OCI-LY1 (cell line): ENCODE measurements around the gene DGKD.

Experiments used
- H2AFZ ChIP-seq: fragments of 200-600 bp; sonication (generic), shearing (Covaris generic); 2 replicates; pipeline ENCODE4 v1.6.0; 2014; ENCODE audit warnings: antibody characterized with exemption, mild to moderate bottlenecking, low read length
- H3F3A ChIP-seq: fragments of 200-600 bp; sonication (generic), shearing (Covaris generic); 2 replicates; pipeline ENCODE4 v1.6.0; 2014; ENCODE audit warnings: mild to moderate bottlenecking, antibody characterized with exemption, low read length, moderate library complexity; ENCODE audit not compliant: insufficient read depth
- H3K27ac ChIP-seq: fragments of 200-600 bp; sonication (generic); 2 replicates; pipeline ENCODE4 v1.5.1; 2014; ENCODE audit warnings: low read length, mixed run types, mild to moderate bottlenecking, low read depth; ENCODE audit not compliant: poor library complexity, severe bottlenecking
- H3K27me3 ChIP-seq: fragments of 200-600 bp; sonication (generic); 2 replicates; pipeline ENCODE4 v1.6.0; 2014; ENCODE audit warnings: antibody characterized with exemption, mild to moderate bottlenecking, low read length, moderate library complexity; ENCODE audit not compliant: insufficient read depth
- H3K36me3 ChIP-seq: fragments of 200-600 bp; sonication (generic); 2 replicates; pipeline ENCODE4 v1.6.1; 2014; ENCODE audit warnings: mild to moderate bottlenecking, antibody characterized with exemption, low read length, moderate library complexity, mixed read lengths; ENCODE audit not compliant: insufficient read depth
- H3K4me1 ChIP-seq: fragments of 200-600 bp; sonication (generic); 2 replicates; pipeline ENCODE4 v1.5.1; 2014; ENCODE audit warnings: mild to moderate bottlenecking, low read length, moderate library complexity; ENCODE audit not compliant: insufficient read depth, severe bottlenecking
- H3K4me2 ChIP-seq: fragments of 200-600 bp; sonication (generic), shearing (Covaris generic); 2 replicates; pipeline ENCODE4 v1.6.1; 2014; ENCODE audit warnings: low read length
- H3K4me3 ChIP-seq: fragments of 200-600 bp; sonication (generic); 2 replicates; pipeline ENCODE4 v1.5.1; 2014; ENCODE audit warnings: low read length, low read depth, mild to moderate bottlenecking, mixed read lengths; ENCODE audit not compliant: poor library complexity, severe bottlenecking
- H3K79me2 ChIP-seq: fragments of 200-600 bp; shearing (Covaris generic); 2 replicates; pipeline ENCODE4 v1.6.1; 2016; ENCODE audit warnings: mixed run types, low read length, mixed read lengths; ENCODE audit not compliant: insufficient read depth
- H3K9ac ChIP-seq: fragments of 200-600 bp; sonication (generic), shearing (Covaris generic); 2 replicates; pipeline ENCODE4 v1.6.1; 2014; ENCODE audit warnings: mild to moderate bottlenecking, low read length, mixed read lengths
- H3K9me2 ChIP-seq: fragments of 200-600 bp; sonication (generic), shearing (Covaris generic); 2 replicates; pipeline ENCODE4 v1.6.1; 2014; ENCODE audit warnings: low read depth, mild to moderate bottlenecking, low read length, mixed read lengths
- H3K9me3 ChIP-seq: fragments of 200-600 bp; shearing (Covaris generic); 2 replicates; pipeline ENCODE4 v1.6.1; 2014; ENCODE audit warnings: low read length, mixed read lengths
- H4K20me1 ChIP-seq: fragments of 200-600 bp; sonication (generic), shearing (Covaris generic); 2 replicates; pipeline ENCODE4 v1.6.0; 2016; ENCODE audit warnings: mild to moderate bottlenecking, low read length; ENCODE audit not compliant: insufficient read depth
- CTCF ChIP-seq: fragments of 200-600 bp; sonication (generic), shearing (Covaris generic); IDR thresholded peaks from 2 replicates; pipeline ENCODE4 v1.5.1; 2017; ENCODE audit warnings: mild to moderate bottlenecking, antibody characterized with exemption, low read length, moderate library complexity, mixed read lengths
- EZH2 ChIP-seq: fragments of 200-600 bp; sonication (generic), shearing (Covaris generic); IDR thresholded peaks from 2 replicates; pipeline ENCODE4 v1.8.0; 2017; ENCODE audit warnings: borderline replicate concordance, mixed run types, mild to moderate bottlenecking, antibody characterized with exemption, low read length, moderate library complexity, mixed read lengths

The DGKD gene

GRCh38 chr2:233375490-233376314 is 21.4 kb downstream of the DGKD start:
- TF ChIP-seq EZH2 (no peak), CTCF (no peak)
- H2AFZ ChIP-seq, result no peak overlapping the region
- peak overlapping the region; percentile 39 for H3K27ac ChIP-seq
- peaks cover 14% of the 10 kb centered on the region; the same call in 1 of the 2 replicates for H3K36me3 ChIP-seq
- H3F3A ChIP-seq, result no peaks in the 10 kb centered on the region
- H3K4me1 ChIP-seq, result peaks cover 18% of the 10 kb centered on the region
- no peaks in the 10 kb centered on the region for H3K27me3 ChIP-seq
- no peaks in the 10 kb centered on the region for H3K79me2 ChIP-seq
- no peak overlapping the region for H3K4me3 ChIP-seq
- H3K4me2 ChIP-seq, result peak overlapping the region; percentile 45
- no peaks in the 10 kb centered on the region; the same call in 1 of the 2 replicates for H4K20me1 ChIP-seq
- H3K9ac ChIP-seq, result no peak overlapping the region
- H3K9me2 ChIP-seq, result no peaks in the 10 kb centered on the region
- H3K9me3 ChIP-seq, result no peaks in the 10 kb centered on the region

- TF ChIP-seq CTCF, result no peak
- no peak for TF ChIP-seq EZH2
- Histone ChIP-seq H3K9me2 (no peaks in the 10 kb centered on the region), H2AFZ (no peak overlapping the region), H3K27me3 (no peaks in the 10 kb centered on the region), H3F3A (no peaks in the 10 kb centered on the region), H4K20me1 (no peaks in the 10 kb centered on the region; the same call in 1 of the 2 replicates), H3K27ac (no peak overlapping the region), H3K4me2 (no peak overlapping the region), H3K4me1 (peaks cover 18% of the 10 kb centered on the region), H3K9me3 (no peaks in the 10 kb centered on the region), H3K79me2 (no peaks in the 10 kb centered on the region), H3K9ac (no peak overlapping the region), H3K36me3 (peaks cover 4% of the 10 kb centered on the region; the same call in 1 of the 2 replicates), H3K4me3 (no peak overlapping the region)
Measured at GRCh38 chr2:233379034-233379433, 24.7 kb downstream of the DGKD start.

- H3K27me3 ChIP-seq, result no peaks in the 10 kb centered on the region
- peaks cover 4% of the 10 kb centered on the region; the same call in 1 of the 2 replicates for H3K36me3 ChIP-seq
- H3K4me3 ChIP-seq, result no peak overlapping the region
- H3K4me2 ChIP-seq, result no peak overlapping the region
- TF ChIP-seq CTCF (no peak), EZH2 (no peak)
- H3K9me3 ChIP-seq, result no peaks in the 10 kb centered on the region
- peaks cover 18% of the 10 kb centered on the region for H3K4me1 ChIP-seq
- no peaks in the 10 kb centered on the region for H3K79me2 ChIP-seq
- no peaks in the 10 kb centered on the region for H3K9me2 ChIP-seq
- H3F3A ChIP-seq, result no peaks in the 10 kb centered on the region
- H2AFZ ChIP-seq, result no peak overlapping the region
- H4K20me1 ChIP-seq, result no peaks in the 10 kb centered on the region; the same call in 1 of the 2 replicates
- H3K9ac ChIP-seq, result no peak overlapping the region
- no peak overlapping the region for H3K27ac ChIP-seq
Measured at GRCh38 chr2:233379441-233379840, 25.1 kb downstream of the DGKD start.
